RWPE1 (cell line): ENCODE measurements around the gene SEMA6A.

Experiments
- CTCF ChIA-PET: fragments of 350-600 bp; sonication (Branson Sonifier 250); formaldehyde crosslinking; extraction: SDS; loops from one replicate; lab custom pipeline; 2021; lab: Yijun Ruan, JAX
- POLR2A ChIA-PET: fragments of 400-600 bp; formaldehyde crosslinking; extraction: SDS; loops from one replicate; lab custom pipeline; 2020; ENCODE audit warnings: antibody characterized with exemption; ENCODE audit not compliant: low non-redundant PET; lab: Yijun Ruan, JAX
- DNase-seq: peaks from one replicate; pipeline ENCODE4 v3.0.0; 2012; ENCODE audit warnings: low spot score
- H3K27ac ChIP-seq: fragments of 450-650 bp; 2 replicates; pipeline ENCODE4 v1.5.1; 2017
- CTCF ChIP-seq: fragments of 450-650 bp; conservative IDR thresholded peaks from 2 replicates; pipeline ENCODE4 v1.5.1; 2017; ENCODE audit warnings: low read depth, mild to moderate bottlenecking

SEMA6A gene

GRCh38 chr5:116462500-116462899 is 112.1 kb downstream of the SEMA6A start:
- ChIA-PET CTCF (interaction anchor here (0.5 kb wide), 1 partner anchor 395 kb away, joined by 3 read pairs; no protein-coding TSS in a partner anchor), POLR2A (no interaction called here)
- no peak for TF ChIP-seq CTCF
- DNase-seq = no peak
- H3K27ac ChIP-seq = no peak overlapping the region

DNA sequence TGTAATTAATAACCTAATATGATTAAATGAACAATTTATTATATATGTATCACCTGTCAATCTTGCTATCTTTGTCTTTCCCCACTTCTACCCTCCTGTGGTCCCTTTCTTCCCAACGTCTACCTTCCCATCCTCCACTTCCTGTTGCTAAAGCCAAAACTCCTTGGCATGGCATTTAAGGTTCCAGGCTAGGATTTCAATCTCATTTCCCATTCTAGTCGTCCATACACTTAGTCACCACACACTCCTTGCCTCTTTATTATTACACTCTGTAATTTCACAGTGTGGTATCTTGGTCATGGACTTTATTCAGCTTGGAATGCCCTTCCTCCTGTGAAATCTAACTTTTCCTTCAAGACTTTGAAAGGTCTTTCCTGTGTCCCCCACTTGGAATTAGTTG is 115.3 kb downstream of the SEMA6A start:
- no peak for DNase-seq
- CTCF ChIA-PET = no interaction called here
- no peak for TF ChIP-seq CTCF
- H3K27ac ChIP-seq = no peak overlapping the region
- POLR2A ChIA-PET = no interaction called here

- CTCF ChIA-PET = no interaction called here
- POLR2A ChIA-PET = no interaction called here
- no peak for TF ChIP-seq CTCF
- no peak for DNase-seq
- H3K27ac ChIP-seq = no peak overlapping the region
Measured at GRCh38 chr5:116457062-116457461, 117.6 kb downstream of the SEMA6A start.

- H3K27ac ChIP-seq = no peak overlapping the region
- POLR2A ChIA-PET = no interaction called here
- CTCF ChIA-PET = no interaction called here
- no peak for DNase-seq
- TF ChIP-seq CTCF = no peak
Measured at GRCh38 chr5:116456036-116456435, 118.6 kb downstream of the SEMA6A start.

- ChIA-PET CTCF (no interaction called here), POLR2A (no interaction called here)
- H3K27ac ChIP-seq = no peak overlapping the region
- TF ChIP-seq CTCF = no peak
- no peak for DNase-seq
Measured at GRCh38 chr5:116455061-116455460, 119.6 kb downstream of the SEMA6A start.

- TF ChIP-seq CTCF = no peak
- no peak for DNase-seq
- CTCF ChIA-PET = no interaction called here
- POLR2A ChIA-PET = no interaction called here
- H3K27ac ChIP-seq = no peak overlapping the region
Measured at GRCh38 chr5:116454417-116454927, 120.2 kb downstream of the SEMA6A start.

GRCh38 chr5:116453988-116454411 is 120.6 kb downstream of the SEMA6A start:
- ChIA-PET POLR2A (no interaction called here), CTCF (no interaction called here)
- no peak for DNase-seq
- H3K27ac ChIP-seq = no peak overlapping the region
- TF ChIP-seq CTCF = no peak
